Subcutaneous abdominal adipose tissue (tissue), 5 donors: Measurements from ENCODE around the gene CCDC85C.

Experiments
- H3K27ac ChIP-seq: one replicate; pipeline ENCODE4 v1.7.0; 2013; ENCODE audit warnings: low read depth, mild to moderate bottlenecking, inconsistent platforms, low read length, moderate library complexity
- H3K27me3 ChIP-seq, 5 donors: one replicate each; pipeline ENCODE4 v1.7.0; 2013; ENCODE audit warnings: low read length in 5 of 5, inconsistent platforms in 1 of 5; ENCODE audit not compliant: control insufficient read depth in 5 of 5, insufficient read depth in 4 of 5
- H3K36me3 ChIP-seq, 5 donors: one replicate each; pipeline ENCODE4 v1.7.0; 2013; ENCODE audit warnings: low read length in 5 of 5; ENCODE audit not compliant: control insufficient read depth in 5 of 5, insufficient read depth in 5 of 5
- H3K4me1 ChIP-seq, 5 donors: one replicate each; pipeline ENCODE4 v1.7.0; 2013; ENCODE audit warnings: low read length in 5 of 5, mild to moderate bottlenecking in 3 of 5, moderate library complexity in 1 of 5; ENCODE audit not compliant: control insufficient read depth in 5 of 5, insufficient read depth in 5 of 5
- H3K4me3 ChIP-seq, 5 donors: one replicate each; pipeline ENCODE4 v1.7.0; 2013; ENCODE audit warnings: low read length in 5 of 5, low read depth in 1 of 5
- H3K9ac ChIP-seq, 5 donors: one replicate each; pipeline ENCODE4 v1.7.0; 2013; ENCODE audit warnings: low read length in 5 of 5, mild to moderate bottlenecking in 4 of 5, moderate library complexity in 3 of 5
- H3K9me3 ChIP-seq, 5 donors: one replicate each; pipeline ENCODE4 v1.7.0; 2013; ENCODE audit warnings: low read length in 5 of 5; ENCODE audit not compliant: control insufficient read depth in 5 of 5
- donor health status: healthy.
- donor health status: healthy.
- donor health status: healthy.
- donor health status: healthy.
- donor health status: healthy.

Gene CCDC85C

GRCh38 chr14:99581938-99582337 is 22.1 kb downstream of the CCDC85C start:
- Histone ChIP-seq H3K9ac (no peak overlapping the region), H3K4me3 (no peak overlapping the region), H3K36me3 (no peaks in the 10 kb centered on the region), H3K9me3 (no peaks in the 10 kb centered on the region), H3K27me3 (peaks cover 0 to 18% (median 5%) of the 10 kb centered on the region in 5 donors), H3K4me1 (peaks cover 0 to 15% (median 0%) of the 10 kb centered on the region in 5 donors), H3K27ac (no peak overlapping the region)

GRCh38 chr14:99581374-99581773 is 22.6 kb downstream of the CCDC85C start:
- Histone ChIP-seq H3K4me3 (no peak overlapping the region), H3K36me3 (no peaks in the 10 kb centered on the region), H3K9ac (no peak overlapping the region), H3K27ac (no peak overlapping the region), H3K4me1 (peaks cover 0 to 19% (median 0%) of the 10 kb centered on the region in 5 donors), H3K9me3 (no peaks in the 10 kb centered on the region), H3K27me3 (peaks cover 0 to 20% (median 5%) of the 10 kb centered on the region in 5 donors)

- H3K9ac ChIP-seq: no peak overlapping the region
- peaks cover 0 to 22% (median under 1%) of the 10 kb centered on the region in 5 donors for H3K4me1 ChIP-seq
- H3K36me3 ChIP-seq: no peaks in the 10 kb centered on the region
- no peaks in the 10 kb centered on the region for H3K9me3 ChIP-seq
- H3K4me3 ChIP-seq: no peak overlapping the region
- H3K27ac ChIP-seq: no peak overlapping the region
- H3K27me3 ChIP-seq: peaks cover 0 to 22% (median 5%) of the 10 kb centered on the region in 5 donors
These were observed 24.0 kb downstream of the CCDC85C start for GRCh38 chr14:99579903-99580571.

- Histone ChIP-seq H3K4me1 (peaks cover 0 to 30% (median 8%) of the 10 kb centered on the region in 5 donors), H3K9me3 (no peaks in the 10 kb centered on the region), H3K27me3 (peaks cover 0 to 22% (median 5%) of the 10 kb centered on the region in 5 donors), H3K36me3 (no peaks in the 10 kb centered on the region), H3K4me3 (no peak overlapping the region), H3K27ac (no peak overlapping the region), H3K9ac (no peak overlapping the region)
These were observed 24.7 kb downstream of the CCDC85C start for GRCh38 chr14:99579120-99579836.

GRCh38 chr14:99578541-99579101 is 25.4 kb downstream of the CCDC85C start:
- Histone ChIP-seq H3K27ac (no peak overlapping the region), H3K4me3 (no peak overlapping the region), H3K9me3 (no peaks in the 10 kb centered on the region), H3K27me3 (peaks cover 0 to 22% (median 5%) of the 10 kb centered on the region in 5 donors), H3K36me3 (no peaks in the 10 kb centered on the region), H3K9ac (no peak overlapping the region), H3K4me1 (peaks cover 0 to 32% (median 12%) of the 10 kb centered on the region in 5 donors)

GRCh38 chr14:99576761-99577705 is 27.0 kb downstream of the CCDC85C start:
- no peaks in the 10 kb centered on the region for H3K9me3 ChIP-seq
- no peak overlapping the region for H3K27ac ChIP-seq
- no peaks in the 10 kb centered on the region for H3K36me3 ChIP-seq
- H3K27me3 ChIP-seq: peaks cover 0 to 22% (median 5%) of the 10 kb centered on the region in 5 donors
- no peak overlapping the region for H3K9ac ChIP-seq
- no peak overlapping the region for H3K4me3 ChIP-seq
- H3K4me1 ChIP-seq: peaks cover 0 to 38% (median 18%) of the 10 kb centered on the region in 5 donors

- Histone ChIP-seq H3K4me1 (peaks cover 0 to 31% (median 18%) of the 10 kb centered on the region in 5 donors), H3K27ac (no peak overlapping the region), H3K4me3 (no peak overlapping the region), H3K36me3 (no peaks in the 10 kb centered on the region), H3K9me3 (no peaks in the 10 kb centered on the region), H3K9ac (no peak overlapping the region), H3K27me3 (peaks cover 0 to 18% (median 5%) of the 10 kb centered on the region in 5 donors)
These were observed 27.7 kb downstream of the CCDC85C start for GRCh38 chr14:99576304-99576703.

GRCh38 chr14:99575043-99576023 is 28.7 kb downstream of the CCDC85C start:
- H3K4me3 ChIP-seq: no peak overlapping the region
- H3K9ac ChIP-seq: no peak overlapping the region
- peaks cover 0 to 12% (median 5%) of the 10 kb centered on the region in 5 donors for H3K27me3 ChIP-seq
- no peaks in the 10 kb centered on the region for H3K36me3 ChIP-seq
- H3K4me1 ChIP-seq: peaks cover 0 to 26% (median 18%) of the 10 kb centered on the region in 5 donors
- no peak overlapping the region for H3K27ac ChIP-seq
- H3K9me3 ChIP-seq: no peaks in the 10 kb centered on the region
